Neural cell (in vitro differentiated cells): ENCODE results near the gene RRBP1. TPM values are rescaled to one million over a fixed set of nuclear protein-coding genes. Genes with fewer than 3 reads are reported as not detected.

Source experiments
- H2AFZ ChIP-seq: fragments of 200-600, 300-800 bp; sonication (generic), shearing (Covaris generic); 2 replicates; pipeline ENCODE4 v1.6.0; 2014; ENCODE audit warnings: low read depth, mild to moderate bottlenecking, antibody characterized with exemption, low read length, moderate library complexity
- H3F3A ChIP-seq: fragments of 200-600 bp; shearing (Covaris generic); 2 replicates; pipeline ENCODE4 v1.6.1; 2016; ENCODE audit warnings: mild to moderate bottlenecking, moderate library complexity, mixed read lengths, antibody characterized with exemption, low read length; ENCODE audit not compliant: insufficient read depth, poor library complexity, severe bottlenecking
- H3K27ac ChIP-seq: fragments of 200-600, 300-800 bp; sonication (generic), shearing (Covaris generic); 2 replicates; pipeline ENCODE4 v1.5.1; 2014; ENCODE audit warnings: mild to moderate bottlenecking, low read length, moderate library complexity
- H3K27me3 ChIP-seq: fragments of 300-800, 200-600 bp; sonication (generic), shearing (Covaris generic); 2 replicates; pipeline ENCODE4 v1.6.0; 2014; ENCODE audit warnings: mild to moderate bottlenecking, low read depth, low read length, moderate library complexity; ENCODE audit not compliant: insufficient read depth
- H3K36me3 ChIP-seq: fragments of 300-800, 200-600 bp; sonication (generic), shearing (Covaris generic); 2 replicates; pipeline ENCODE4 v1.5.1; 2014; ENCODE audit warnings: mild to moderate bottlenecking, antibody characterized with exemption, low read length, moderate library complexity; ENCODE audit not compliant: insufficient read depth
- H3K4me2 ChIP-seq: fragments of 300-800, 200-600 bp; sonication (generic), shearing (Covaris generic); 2 replicates; pipeline ENCODE4 v1.6.0; 2014; ENCODE audit warnings: mild to moderate bottlenecking, low read length
- H3K4me3 ChIP-seq: fragments of 300-800, 200-600 bp; sonication (generic), shearing (Covaris generic); 2 replicates; pipeline ENCODE4 v1.5.1; 2014; ENCODE audit warnings: mild to moderate bottlenecking, low read length, moderate library complexity
- H3K79me2 ChIP-seq: fragments of 200-600 bp; shearing (Covaris generic); replicated peaks from 2 replicates; pipeline ENCODE4 v1.6.0; 2014; ENCODE audit warnings: mild to moderate bottlenecking, low read length, moderate library complexity; ENCODE audit not compliant: insufficient read depth
- H3K9ac ChIP-seq: fragments of 300-800, 200-600 bp; sonication (generic), shearing (Covaris generic); 2 replicates; pipeline ENCODE4 v1.6.1; 2016; ENCODE audit warnings: mild to moderate bottlenecking, low read length, mixed read lengths
- H3K9me2 ChIP-seq: fragments of 200-600 bp; shearing (Covaris generic); 2 replicates; pipeline ENCODE4 v1.6.1; 2016; ENCODE audit warnings: mild to moderate bottlenecking, low read length, mixed read lengths; ENCODE audit not compliant: insufficient read depth
- H3K9me3 ChIP-seq: fragments of 200-600, 300-800 bp; sonication (generic), shearing (Covaris generic); 2 replicates; pipeline ENCODE4 v1.6.1; 2016; ENCODE audit warnings: mild to moderate bottlenecking, mixed run types, low read length, moderate library complexity, mixed read lengths
- H4K20me1 ChIP-seq: fragments of 200-600 bp; shearing (Covaris generic); 2 replicates; pipeline ENCODE4 v1.6.1; 2016; ENCODE audit warnings: mild to moderate bottlenecking, mixed run types; ENCODE audit not compliant: insufficient read depth
- EP300 ChIP-seq: fragments of 450-650 bp; conservative IDR thresholded peaks from 2 replicates; pipeline ENCODE4 v1.6.1; 2014; ENCODE audit warnings: antibody characterized with exemption, mild to moderate bottlenecking, moderate library complexity; ENCODE audit not compliant: poor library complexity, severe bottlenecking
- EZH2 ChIP-seq: fragments of 200-600, 300-800 bp; shearing (Covaris generic), sonication (generic); IDR thresholded peaks from 2 replicates; pipeline ENCODE4 v1.6.1; 2014; ENCODE audit warnings: antibody characterized with exemption, low read length, borderline replicate concordance, mild to moderate bottlenecking; ENCODE audit not compliant: insufficient read depth, poor library complexity, severe bottlenecking
- MXI1 ChIP-seq: fragments of 450-650 bp; conservative IDR thresholded peaks from 2 replicates; pipeline ENCODE4 v1.6.1; 2014; ENCODE audit warnings: antibody characterized with exemption, mild to moderate bottlenecking; ENCODE audit not compliant: poor library complexity, severe bottlenecking
- POLR2AphosphoS5 ChIP-seq: IDR thresholded peaks from 2 replicates; pipeline ENCODE4 v1.6.1; 2012
- RAD21 ChIP-seq: fragments of 450-650 bp; conservative IDR thresholded peaks from 2 replicates; pipeline ENCODE4 v1.6.1; 2014; ENCODE audit warnings: antibody characterized with exemption, mild to moderate bottlenecking, moderate library complexity
- SMC3 ChIP-seq: fragments of 450-650 bp; conservative IDR thresholded peaks from 2 replicates; pipeline ENCODE4 v1.6.1; 2014; ENCODE audit warnings: antibody characterized with exemption, mild to moderate bottlenecking, moderate library complexity; ENCODE audit not compliant: poor library complexity
- TAF1 ChIP-seq: IDR thresholded peaks from 2 replicates; pipeline ENCODE4 v1.6.1; 2012; ENCODE audit warnings: low read depth
- polyA plus RNA-seq: library from polyadenylated mRNA; depleted of rRNA; stranded (reverse); fragments of >200 nt; gene quantifications from 2 replicates; pipeline ENCODE4 v1.2.3, GENCODE V29; 2014
- TF ChIP-seq, protein P1 (sequence below): IDR thresholded peaks from 2 replicates; pipeline ENCODE4 v1.6.1; 2012; ENCODE audit warnings: borderline replicate concordance
- TF ChIP-seq, protein P2 (sequence below): fragments of 450-650 bp; IDR thresholded peaks from 2 replicates; pipeline ENCODE4 v1.5.1; 2014; ENCODE audit warnings: antibody characterized with exemption, mild to moderate bottlenecking, moderate library complexity; ENCODE audit not compliant: poor library complexity, severe bottlenecking

The RRBP1 gene
- polyA plus RNA-seq, 1 donor from 2014 or later, result 2.2 TPM

DNA sequence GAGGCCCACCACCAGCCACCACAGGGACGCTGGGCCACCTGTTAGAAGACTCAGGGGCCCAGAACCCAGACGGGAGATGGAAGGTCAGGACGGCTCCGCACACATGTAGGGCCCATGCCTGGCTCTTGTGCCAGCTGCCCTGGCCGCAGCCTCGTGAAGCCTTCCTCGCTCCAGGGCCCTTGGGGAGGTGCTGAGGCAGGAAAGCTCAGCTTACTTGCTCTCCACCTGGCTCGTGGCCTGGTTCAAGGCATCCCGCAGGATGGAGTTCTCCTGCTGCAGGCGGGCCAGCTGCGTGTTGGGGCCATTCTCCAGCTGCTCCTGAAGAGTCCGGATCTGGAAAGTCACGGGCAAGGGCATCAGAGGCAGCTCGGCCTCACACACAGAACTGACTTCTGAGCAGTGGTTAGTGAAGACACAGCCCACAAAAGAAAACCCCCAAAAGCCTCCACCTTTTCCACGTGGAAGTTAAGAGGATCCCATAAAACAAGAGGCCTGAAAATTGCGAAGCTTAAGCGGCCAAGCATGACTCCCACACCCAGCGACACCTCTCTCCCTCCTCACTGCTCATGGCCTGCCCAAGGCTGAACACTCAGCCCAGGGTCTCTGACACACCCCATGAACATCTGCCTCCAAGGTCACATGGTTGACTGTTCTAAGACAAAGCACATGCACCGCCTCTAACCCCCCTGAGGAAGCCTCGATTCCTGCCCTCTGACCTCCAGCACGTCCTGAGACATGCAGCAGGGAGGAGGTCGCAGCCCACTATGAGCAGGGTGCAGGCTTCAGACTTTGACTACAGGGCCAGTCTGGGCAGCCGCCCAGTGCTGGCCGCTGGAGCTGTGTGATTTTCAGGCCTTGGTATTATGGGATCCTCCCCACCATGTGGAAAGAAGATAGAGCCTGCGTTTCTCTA is 46.5 kb downstream of the RRBP1 start:
- Histone ChIP-seq H4K20me1 (no peaks in the 10 kb centered on the region), H3K27ac (no peak overlapping the region), H2AFZ (no peak overlapping the region), H3K36me3 (no peaks in the 10 kb centered on the region), H3K4me3 (no peak overlapping the region), H3F3A (no peaks in the 10 kb centered on the region), H3K9me3 (no peaks in the 10 kb centered on the region), H3K79me2 (no peaks in the 10 kb centered on the region), H3K4me2 (no peak overlapping the region), H3K27me3 (no peaks in the 10 kb centered on the region), H3K9me2 (no peaks in the 10 kb centered on the region), H3K9ac (no peak overlapping the region)
- TF ChIP-seq SMC3, result no peak
- TF ChIP-seq, protein P1, sequence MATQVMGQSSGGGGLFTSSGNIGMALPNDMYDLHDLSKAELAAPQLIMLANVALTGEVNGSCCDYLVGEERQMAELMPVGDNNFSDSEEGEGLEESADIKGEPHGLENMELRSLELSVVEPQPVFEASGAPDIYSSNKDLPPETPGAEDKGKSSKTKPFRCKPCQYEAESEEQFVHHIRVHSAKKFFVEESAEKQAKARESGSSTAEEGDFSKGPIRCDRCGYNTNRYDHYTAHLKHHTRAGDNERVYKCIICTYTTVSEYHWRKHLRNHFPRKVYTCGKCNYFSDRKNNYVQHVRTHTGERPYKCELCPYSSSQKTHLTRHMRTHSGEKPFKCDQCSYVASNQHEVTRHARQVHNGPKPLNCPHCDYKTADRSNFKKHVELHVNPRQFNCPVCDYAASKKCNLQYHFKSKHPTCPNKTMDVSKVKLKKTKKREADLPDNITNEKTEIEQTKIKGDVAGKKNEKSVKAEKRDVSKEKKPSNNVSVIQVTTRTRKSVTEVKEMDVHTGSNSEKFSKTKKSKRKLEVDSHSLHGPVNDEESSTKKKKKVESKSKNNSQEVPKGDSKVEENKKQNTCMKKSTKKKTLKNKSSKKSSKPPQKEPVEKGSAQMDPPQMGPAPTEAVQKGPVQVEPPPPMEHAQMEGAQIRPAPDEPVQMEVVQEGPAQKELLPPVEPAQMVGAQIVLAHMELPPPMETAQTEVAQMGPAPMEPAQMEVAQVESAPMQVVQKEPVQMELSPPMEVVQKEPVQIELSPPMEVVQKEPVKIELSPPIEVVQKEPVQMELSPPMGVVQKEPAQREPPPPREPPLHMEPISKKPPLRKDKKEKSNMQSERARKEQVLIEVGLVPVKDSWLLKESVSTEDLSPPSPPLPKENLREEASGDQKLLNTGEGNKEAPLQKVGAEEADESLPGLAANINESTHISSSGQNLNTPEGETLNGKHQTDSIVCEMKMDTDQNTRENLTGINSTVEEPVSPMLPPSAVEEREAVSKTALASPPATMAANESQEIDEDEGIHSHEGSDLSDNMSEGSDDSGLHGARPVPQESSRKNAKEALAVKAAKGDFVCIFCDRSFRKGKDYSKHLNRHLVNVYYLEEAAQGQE, result no peak
- TF ChIP-seq TAF1, result no peak
- TF ChIP-seq MXI1, result no peak
- TF ChIP-seq, protein P2, sequence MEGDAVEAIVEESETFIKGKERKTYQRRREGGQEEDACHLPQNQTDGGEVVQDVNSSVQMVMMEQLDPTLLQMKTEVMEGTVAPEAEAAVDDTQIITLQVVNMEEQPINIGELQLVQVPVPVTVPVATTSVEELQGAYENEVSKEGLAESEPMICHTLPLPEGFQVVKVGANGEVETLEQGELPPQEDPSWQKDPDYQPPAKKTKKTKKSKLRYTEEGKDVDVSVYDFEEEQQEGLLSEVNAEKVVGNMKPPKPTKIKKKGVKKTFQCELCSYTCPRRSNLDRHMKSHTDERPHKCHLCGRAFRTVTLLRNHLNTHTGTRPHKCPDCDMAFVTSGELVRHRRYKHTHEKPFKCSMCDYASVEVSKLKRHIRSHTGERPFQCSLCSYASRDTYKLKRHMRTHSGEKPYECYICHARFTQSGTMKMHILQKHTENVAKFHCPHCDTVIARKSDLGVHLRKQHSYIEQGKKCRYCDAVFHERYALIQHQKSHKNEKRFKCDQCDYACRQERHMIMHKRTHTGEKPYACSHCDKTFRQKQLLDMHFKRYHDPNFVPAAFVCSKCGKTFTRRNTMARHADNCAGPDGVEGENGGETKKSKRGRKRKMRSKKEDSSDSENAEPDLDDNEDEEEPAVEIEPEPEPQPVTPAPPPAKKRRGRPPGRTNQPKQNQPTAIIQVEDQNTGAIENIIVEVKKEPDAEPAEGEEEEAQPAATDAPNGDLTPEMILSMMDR, result no peak
- TF ChIP-seq EP300, result no peak
- no peak for TF ChIP-seq POLR2AphosphoS5
- TF ChIP-seq RAD21, result no peak
- TF ChIP-seq EZH2, result no peak

DNA sequence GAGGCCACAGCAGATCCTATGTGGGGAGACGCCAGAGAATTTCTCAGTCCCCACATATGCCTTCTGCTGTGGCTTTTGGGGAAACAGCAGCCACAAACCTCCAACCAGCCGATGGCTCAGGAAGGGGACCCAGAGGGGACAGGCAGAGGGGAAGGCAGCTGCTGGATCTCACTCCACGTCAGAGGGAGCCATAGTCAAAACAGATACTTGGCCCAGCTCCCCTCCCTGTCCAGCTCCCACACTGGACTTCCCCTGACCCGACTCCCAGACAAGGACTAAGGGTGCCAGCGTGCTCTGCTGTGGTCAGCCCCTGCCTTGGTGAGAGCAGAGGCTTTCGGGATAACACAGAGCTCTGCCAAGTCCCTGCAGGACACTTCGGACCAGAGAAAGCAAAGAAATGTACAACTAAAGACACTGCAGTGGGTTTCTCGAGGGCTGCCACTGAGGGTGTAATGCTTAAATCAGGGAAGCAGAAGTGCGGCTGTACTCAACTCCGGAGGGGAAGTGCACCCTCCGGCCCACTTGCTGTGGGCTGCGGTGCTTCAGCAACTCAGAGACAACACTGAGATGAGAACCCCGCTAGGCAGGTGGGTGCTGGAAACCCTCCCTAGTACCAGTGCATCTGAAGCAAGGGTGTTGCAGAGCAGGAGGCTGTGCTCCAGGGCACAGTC is 47.2 kb downstream of the RRBP1 start:
- Histone ChIP-seq H3F3A (no peaks in the 10 kb centered on the region), H3K27ac (no peak overlapping the region), H3K36me3 (no peaks in the 10 kb centered on the region), H3K9me2 (no peaks in the 10 kb centered on the region), H3K4me3 (no peak overlapping the region), H2AFZ (no peak overlapping the region), H3K4me2 (no peak overlapping the region), H3K9me3 (no peaks in the 10 kb centered on the region), H3K9ac (no peak overlapping the region), H3K79me2 (no peaks in the 10 kb centered on the region), H3K27me3 (no peaks in the 10 kb centered on the region), H4K20me1 (no peaks in the 10 kb centered on the region)
- no peak for TF ChIP-seq MXI1
- TF ChIP-seq POLR2AphosphoS5, result no peak
- TF ChIP-seq, protein P1, result no peak
- no peak for TF ChIP-seq EP300
- TF ChIP-seq EZH2, result no peak
- TF ChIP-seq, protein P2, result no peak
- no peak for TF ChIP-seq SMC3
- TF ChIP-seq RAD21, result no peak
- TF ChIP-seq TAF1, result no peak
